Smooth muscle cell (in vitro differentiated cells): ENCODE measurements around the gene MAPKAPK2. TPM values are rescaled to one million over a fixed set of nuclear protein-coding genes. Genes with fewer than 3 reads are reported as not detected.

Source experiments
- DNase-seq: peaks from one replicate; lab custom pipeline; 2025; ENCODE audit not compliant: unreplicated experiment; lab: John Stamatoyannopoulos, UW
- H2AFZ ChIP-seq: fragments of 200-600 bp; sonication (generic); 2 replicates; pipeline ENCODE4 v1.6.0; 2016; ENCODE audit warnings: antibody characterized with exemption, low read depth, mild to moderate bottlenecking
- H3F3A ChIP-seq: fragments of 200-600 bp; sonication (generic); 2 replicates; pipeline ENCODE4 v1.6.0; 2017; ENCODE audit warnings: antibody characterized with exemption, low read depth
- H3K27ac ChIP-seq: fragments of 200-600 bp; sonication (generic); 2 replicates; pipeline ENCODE4 v1.5.1; 2016; ENCODE audit warnings: low read depth, mild to moderate bottlenecking
- H3K27me3 ChIP-seq: fragments of 200-600 bp; sonication (generic); 2 replicates; pipeline ENCODE4 v1.6.1; 2016; ENCODE audit warnings: low read depth, mild to moderate bottlenecking
- H3K36me3 ChIP-seq: fragments of 200-600 bp; sonication (generic); 2 replicates; pipeline ENCODE4 v1.5.1; 2016; ENCODE audit warnings: low read depth
- H3K4me1 ChIP-seq: fragments of 200-600 bp; sonication (generic); 2 replicates; pipeline ENCODE4 v1.5.1; 2016; ENCODE audit warnings: low read depth
- H3K4me2 ChIP-seq: fragments of 200-600 bp; sonication (generic); 2 replicates; pipeline ENCODE4 v1.6.0; 2016; ENCODE audit warnings: mild to moderate bottlenecking
- H3K4me3 ChIP-seq: fragments of 200-600 bp; sonication (generic); 2 replicates; pipeline ENCODE4 v1.5.1; 2016; ENCODE audit warnings: mild to moderate bottlenecking
- H3K79me2 ChIP-seq: fragments of 200-600 bp; sonication (generic); 2 replicates; pipeline ENCODE4 v1.6.0; 2016; ENCODE audit warnings: low read depth, mild to moderate bottlenecking
- H3K9ac ChIP-seq: fragments of 200-600 bp; sonication (generic); 2 replicates; pipeline ENCODE4 v1.6.0; 2016; ENCODE audit warnings: low read depth
- H3K9me3 ChIP-seq: fragments of 200-600 bp; sonication (generic); replicated peaks from 2 replicates; pipeline ENCODE4 v1.5.1; 2016; ENCODE audit warnings: low read depth
- H4K20me1 ChIP-seq: fragments of 200-600 bp; sonication (generic); 2 replicates; pipeline ENCODE4 v1.6.0; 2016; ENCODE audit warnings: low read depth
- CTCF ChIP-seq: fragments of 200-600 bp; sonication (generic); IDR thresholded peaks from 2 replicates; pipeline ENCODE4 v1.5.1; 2017; ENCODE audit warnings: borderline replicate concordance, mild to moderate bottlenecking, antibody characterized with exemption; ENCODE audit not compliant: insufficient read depth, poor library complexity, severe bottlenecking
- WGBS: methylation state at CpG from one replicate; pipeline ENCODE4 v1.1.7; 2016; ENCODE audit warnings: low lambda C conversion rate; 5-methylcytosine and 5-hydroxymethylcytosine counted together
- polyA plus RNA-seq: library from polyadenylated mRNA; unstranded; fragments of >200 nt; fragmentation: Nextera tagmentation; extraction: Ambion mirVana; gene quantifications from 2 replicates; pipeline ENCODE4 v1.2.1, GENCODE V29; 2016
- total RNA-seq: library from RNA; depleted of rRNA; stranded (reverse); fragments of >200 nt; gene quantifications from 2 replicates; pipeline ENCODE4 v1.2.3, GENCODE V29; 2014

Gene MAPKAPK2
- total and polyA plus RNA-seq, 2 experiments from 2014 or later = 14.3 to 40.9 TPM

- H3K27ac ChIP-seq = no peak overlapping the region
- no peak overlapping the region for H3K4me2 ChIP-seq
- peaks cover 8% of the 10 kb centered on the region for H3K4me1 ChIP-seq
- no peak for DNase-seq
- H3K9me3 ChIP-seq = no peaks in the 10 kb centered on the region
- peaks cover 100% of the 10 kb centered on the region for H4K20me1 ChIP-seq
- H3K4me3 ChIP-seq = no peak overlapping the region
- H3K9ac ChIP-seq = no peak overlapping the region
- no peaks in the 10 kb centered on the region for H3K36me3 ChIP-seq
- no peaks in the 10 kb centered on the region for H3K27me3 ChIP-seq
- TF ChIP-seq CTCF = no peak
- H3K79me2 ChIP-seq = peaks cover 99% of the 10 kb centered on the region
- 92% methylated on average over 2 of the region's 2 CpGs for WGBS
- H2AFZ ChIP-seq = no peak overlapping the region
- H3F3A ChIP-seq = peaks cover 3% of the 10 kb centered on the region
These were observed 13.3 kb downstream of the MAPKAPK2 start for GRCh38 chr1:206698011-206698410.

- Histone ChIP-seq H3K4me3 (no peak overlapping the region), H3F3A (no peaks in the 10 kb centered on the region), H3K4me1 (peaks cover 18% of the 10 kb centered on the region), H3K9ac (no peak overlapping the region), H3K79me2 (peaks cover 100% of the 10 kb centered on the region), H2AFZ (no peak overlapping the region), H3K27ac (no peak overlapping the region), H3K36me3 (no peaks in the 10 kb centered on the region), H3K27me3 (no peaks in the 10 kb centered on the region), H3K9me3 (no peaks in the 10 kb centered on the region), H3K4me2 (no peak overlapping the region), H4K20me1 (peaks cover 100% of the 10 kb centered on the region)
- no peak for DNase-seq
- no peak for TF ChIP-seq CTCF
- WGBS = 98% methylated on average over 7 of the region's 7 CpGs
These were observed 14.4 kb downstream of the MAPKAPK2 start for GRCh38 chr1:206699000-206699586.

DNA sequence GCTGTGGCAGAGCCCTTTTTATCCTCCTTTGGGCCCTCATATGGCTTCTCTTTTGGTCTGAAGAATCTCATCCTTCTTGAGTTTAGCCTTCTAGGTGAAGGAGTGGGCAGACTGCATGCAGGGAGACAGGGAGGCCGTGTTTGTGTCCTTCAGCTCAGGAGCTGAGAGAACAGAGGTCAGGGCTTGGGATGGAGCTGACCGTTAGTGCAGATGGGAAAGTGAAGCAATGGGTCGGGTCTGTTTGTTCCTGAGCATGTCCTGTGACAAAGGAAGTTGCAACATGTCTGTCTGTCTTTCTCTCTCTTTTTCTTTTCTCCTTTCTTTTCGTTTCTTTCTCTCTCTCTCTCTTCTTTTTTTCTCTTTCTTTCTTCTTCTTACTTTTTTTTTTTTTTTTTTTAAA is 14.9 kb downstream of the MAPKAPK2 start:
- Histone ChIP-seq H3K4me3 (no peak overlapping the region), H3K27me3 (no peaks in the 10 kb centered on the region), H3K79me2 (peaks cover 100% of the 10 kb centered on the region), H3K4me1 (peaks cover 20% of the 10 kb centered on the region), H2AFZ (no peak overlapping the region), H3K4me2 (no peak overlapping the region), H3K9me3 (no peaks in the 10 kb centered on the region), H3K36me3 (no peaks in the 10 kb centered on the region), H3K9ac (no peak overlapping the region), H4K20me1 (peaks cover 100% of the 10 kb centered on the region), H3K27ac (no peak overlapping the region), H3F3A (no peaks in the 10 kb centered on the region)
- 88% methylated on average over 4 of the region's 4 CpGs for WGBS
- no peak for DNase-seq
- TF ChIP-seq CTCF = no peak

DNA sequence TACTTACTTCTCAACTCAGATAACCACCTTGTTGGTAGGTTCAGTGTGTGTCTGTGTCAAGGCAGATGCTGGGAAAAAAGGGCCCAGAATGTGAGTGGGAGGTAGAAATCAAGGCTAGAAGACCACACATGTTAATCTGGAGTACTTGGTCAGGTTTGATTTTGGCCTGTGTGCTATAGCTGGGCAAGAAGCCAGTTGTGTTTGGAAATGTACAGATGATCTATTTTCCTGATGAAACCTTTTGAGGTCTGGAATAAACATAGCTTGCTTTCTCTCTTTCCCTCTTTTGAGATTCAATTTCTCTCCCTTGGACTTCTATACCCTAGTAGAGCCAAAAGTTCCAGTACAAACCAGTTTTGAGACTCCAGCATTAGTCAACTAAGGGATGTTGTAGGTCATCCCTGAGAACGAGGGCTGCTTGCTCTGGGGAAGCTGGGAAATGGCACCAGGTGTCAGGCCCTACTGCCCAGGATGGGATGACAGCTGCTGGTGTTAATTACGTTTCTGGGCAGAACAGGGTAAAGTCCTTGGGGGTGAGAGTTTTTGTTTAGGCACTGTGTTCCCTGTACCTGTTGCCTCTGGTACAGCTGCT is 15.8 kb downstream of the MAPKAPK2 start:
- H3K36me3 ChIP-seq = no peaks in the 10 kb centered on the region
- peaks cover 100% of the 10 kb centered on the region for H4K20me1 ChIP-seq
- H3K4me3 ChIP-seq = no peak overlapping the region
- no peak overlapping the region for H3K27ac ChIP-seq
- peaks cover 100% of the 10 kb centered on the region for H3K79me2 ChIP-seq
- peaks cover 29% of the 10 kb centered on the region for H3K4me1 ChIP-seq
- no peak for DNase-seq
- no peaks in the 10 kb centered on the region for H3K27me3 ChIP-seq
- H3K9ac ChIP-seq = no peak overlapping the region
- no peak overlapping the region for H3K4me2 ChIP-seq
- TF ChIP-seq CTCF = no peak
- no peaks in the 10 kb centered on the region for H3K9me3 ChIP-seq
- no peak overlapping the region for H2AFZ ChIP-seq
- WGBS = 85% methylated on average over 2 of the region's 2 CpGs
- no peaks in the 10 kb centered on the region for H3F3A ChIP-seq
